IMR-90 (cell line): Measurements from ENCODE around the gene LINC01488. TPM values are rescaled to one million over a fixed set of nuclear protein-coding genes. Genes with fewer than 3 reads are reported as not detected.
A peak's percentile ranks its signal among the peaks of the same experiment; 100 is the strongest.

Experiments
- ATAC-seq: fragments of 200-7000 bp; cut with Tn5 transposase; 2 replicates; pipeline ENCODE4 v1.9.1; 2020; ENCODE audit warnings: low read depth, mild to moderate bottlenecking, moderate library complexity
- BruUV-seq: library from RNA; stranded (reverse); fragments of 400-500 nt; replicated peaks from 2 replicates; lab custom pipeline; 2021; lab: Mats Ljungman, UMichigan
- CTCF ChIA-PET: fragments of 300-600 bp; formaldehyde crosslinking; extraction: SDS; loops from one replicate; lab custom pipeline; 2021; ENCODE audit warnings: antibody characterized with exemption; lab: Yijun Ruan, JAX
- POLR2A ChIA-PET: fragments of 300-600 bp; sonication (Branson Sonifier 250); formaldehyde crosslinking; loops from one replicate; lab custom pipeline; 2022; ENCODE audit warnings: antibody characterized with exemption; ENCODE audit not compliant: unreplicated experiment; lab: Charles Lee
- DNase-seq: peaks from one replicate; pipeline ENCODE4 v3.0.0; 2013
- H2AFZ ChIP-seq: replicated peaks from 2 replicates; pipeline ENCODE3; 2013; ENCODE audit warnings: low read length, mild to moderate bottlenecking; ENCODE audit not compliant: poor library complexity
- H2AK5ac ChIP-seq: 2 replicates; pipeline ENCODE4 v1.6.1; 2013; ENCODE audit warnings: low read depth, low read length, inconsistent platforms
- H2AK9ac ChIP-seq: replicated peaks from 2 replicates; pipeline ENCODE3; 2013; ENCODE audit warnings: mild to moderate bottlenecking, low read depth, low read length, moderate library complexity; ENCODE audit not compliant: poor library complexity
- H2BK120ac ChIP-seq: 2 replicates; pipeline ENCODE4 v1.6.1; 2013; ENCODE audit warnings: low read depth, low read length, inconsistent platforms
- H2BK15ac ChIP-seq: 3 replicates; pipeline ENCODE4 v1.6.1; 2013; ENCODE audit warnings: low read depth, low read length, inconsistent platforms
- H2BK20ac ChIP-seq: 2 replicates; pipeline ENCODE4 v1.6.1; 2013; ENCODE audit warnings: low read depth, mild to moderate bottlenecking, inconsistent platforms, low read length, moderate library complexity
- H2BK5ac ChIP-seq: 2 replicates; pipeline ENCODE4 v1.6.1; 2013; ENCODE audit warnings: mild to moderate bottlenecking, low read depth, low read length, inconsistent platforms; ENCODE audit not compliant: poor library complexity, severe bottlenecking
- H3K14ac ChIP-seq: replicated peaks from 2 replicates; pipeline ENCODE4 v1.6.1; 2013; ENCODE audit warnings: low read depth, low read length, inconsistent platforms
- H3K18ac ChIP-seq: 2 replicates; pipeline ENCODE4 v1.6.1; 2013; ENCODE audit warnings: low read depth, low read length, control low read depth
- H3K23ac ChIP-seq: 2 replicates; pipeline ENCODE4 v1.6.1; 2013; ENCODE audit warnings: low read depth, low read length, inconsistent platforms
- H3K27ac ChIP-seq: 2 replicates; pipeline ENCODE4 v1.5.1; 2013; ENCODE audit warnings: mild to moderate bottlenecking, control low read depth, low read length; ENCODE audit not compliant: insufficient read depth
- H3K27me3 ChIP-seq: 2 replicates; pipeline ENCODE4 v1.6.1; 2013; ENCODE audit warnings: low read length; ENCODE audit not compliant: control insufficient read depth, insufficient read depth
- H3K36me3 ChIP-seq: 2 replicates; pipeline ENCODE4 v1.6.1; 2013; ENCODE audit warnings: low read length, mixed read lengths; ENCODE audit not compliant: control insufficient read depth, insufficient read depth
- H3K4ac ChIP-seq: 2 replicates; pipeline ENCODE4 v1.6.1; 2013; ENCODE audit warnings: low read depth, low read length, inconsistent platforms
- H3K4me1 ChIP-seq: 2 replicates; pipeline ENCODE4 v1.6.1; 2013; ENCODE audit warnings: low read length, mixed read lengths; ENCODE audit not compliant: control insufficient read depth, insufficient read depth
- H3K4me2 ChIP-seq: 2 replicates; pipeline ENCODE4 v1.6.1; 2013; ENCODE audit warnings: low read depth, mild to moderate bottlenecking, control low read depth, low read length, moderate library complexity
- H3K4me3 ChIP-seq: 2 replicates; pipeline ENCODE4 v1.5.1; 2013; ENCODE audit warnings: low read depth, mild to moderate bottlenecking, control low read depth, low read length, moderate library complexity; ENCODE audit not compliant: insufficient read depth
- H3K56ac ChIP-seq: 2 replicates; pipeline ENCODE4 v1.6.1; 2013; ENCODE audit warnings: low read length, inconsistent platforms; ENCODE audit not compliant: insufficient read depth; ENCODE audit errors: extremely low read depth
- H3K79me1 ChIP-seq, 2 experiments: 2 replicates each; pipeline ENCODE4 v1.6.1; 2013; ENCODE audit warnings: low read length in 2 of 2, inconsistent platforms in 1 of 2, low read depth in 1 of 2
- H3K9ac ChIP-seq: 2 replicates; pipeline ENCODE4 v1.6.1; 2013; ENCODE audit warnings: low read depth, low read length, control low read depth
- H3K9me1 ChIP-seq: 2 replicates; pipeline ENCODE4 v1.6.1; 2013; ENCODE audit warnings: low read length, inconsistent platforms; ENCODE audit not compliant: insufficient read depth
- H3K9me3 ChIP-seq: 2 replicates; pipeline ENCODE4 v1.6.1; 2013; ENCODE audit warnings: low read length; ENCODE audit not compliant: control insufficient read depth, insufficient read depth
- H4K20me1 ChIP-seq: 2 replicates; pipeline ENCODE4 v1.6.1; 2013; ENCODE audit warnings: low read length, inconsistent platforms; ENCODE audit not compliant: insufficient read depth
- H4K5ac ChIP-seq: 2 replicates; pipeline ENCODE4 v1.6.1; 2013; ENCODE audit warnings: mild to moderate bottlenecking, low read depth, low read length, control low read depth
- H4K8ac ChIP-seq, 2 experiments: 2 replicates each; pipeline ENCODE4 v1.6.1; 2013; ENCODE audit warnings: low read depth in 2 of 2, low read length in 2 of 2, control low read depth in 1 of 2, inconsistent platforms in 1 of 2
- H4K91ac ChIP-seq: 2 replicates; pipeline ENCODE4 v1.6.1; 2013; ENCODE audit warnings: low read depth, low read length, inconsistent platforms; ENCODE audit not compliant: insufficient read depth
- MAZ ChIP-seq: IDR thresholded peaks from 2 replicates; pipeline ENCODE4 v1.6.1; 2012; ENCODE audit warnings: low read depth, mild to moderate bottlenecking, low read length, improper control_type of control experiment, moderate library complexity, borderline replicate concordance
- RAD21 ChIP-seq: IDR thresholded peaks from 2 replicates; pipeline ENCODE4 v1.6.1; 2012; ENCODE audit warnings: low read length, improper control_type of control experiment
- WGBS, 2 experiments: methylation state at CpG; one replicate each; pipeline versions ENCODE4 v1.1.5 to v1.1.7; 2013; ENCODE audit warnings: missing lambda C conversion rate in 2 of 2; ENCODE audit not compliant: insufficient read length in 1 of 2; ENCODE audit errors: extremely low coverage in 2 of 2; 5-methylcytosine and 5-hydroxymethylcytosine counted together
- dilution Hi-C: fragments of 300-500 bp; cut with HindIII; formaldehyde crosslinking; loops from one replicate; pipeline ENCODE4 v1.14.3; 2018; ENCODE audit warnings: low sequenced_read_pairs; ENCODE audit not compliant: unreplicated experiment
- in situ Hi-C: fragments of 300-500 bp; cut with MboI; formaldehyde crosslinking; loops from 3 replicates; pipeline ENCODE4 v1.14.3; 2019; ENCODE audit warnings: low sequenced_read_pairs, inconsistent platforms, mixed read lengths
- intact Hi-C: fragments of 100-400 bp; cut with micrococcal nuclease; formaldehyde crosslinking; loops from 2 replicates; pipeline ENCODE4 v1.10.0; 2022
- polyA plus RNA-seq, 3 experiments: library from polyadenylated mRNA; depleted of rRNA; stranded (reverse); fragments of >200 nt; gene quantifications; 2 replicates each; pipeline ENCODE4 v1.2.3, GENCODE V29; 2012; ENCODE audit warnings: low replicate concordance in 1 of 3
- total RNA-seq: library from RNA; depleted of rRNA; stranded (reverse); fragments of >200 nt; gene quantifications from 2 replicates; pipeline ENCODE4 v1.2.3, GENCODE V29; 2012

The LINC01488 gene
- total and polyA plus RNA-seq, 2 of the 4 experiments (the other 2 are of a cell fraction) = not detected

DNA sequence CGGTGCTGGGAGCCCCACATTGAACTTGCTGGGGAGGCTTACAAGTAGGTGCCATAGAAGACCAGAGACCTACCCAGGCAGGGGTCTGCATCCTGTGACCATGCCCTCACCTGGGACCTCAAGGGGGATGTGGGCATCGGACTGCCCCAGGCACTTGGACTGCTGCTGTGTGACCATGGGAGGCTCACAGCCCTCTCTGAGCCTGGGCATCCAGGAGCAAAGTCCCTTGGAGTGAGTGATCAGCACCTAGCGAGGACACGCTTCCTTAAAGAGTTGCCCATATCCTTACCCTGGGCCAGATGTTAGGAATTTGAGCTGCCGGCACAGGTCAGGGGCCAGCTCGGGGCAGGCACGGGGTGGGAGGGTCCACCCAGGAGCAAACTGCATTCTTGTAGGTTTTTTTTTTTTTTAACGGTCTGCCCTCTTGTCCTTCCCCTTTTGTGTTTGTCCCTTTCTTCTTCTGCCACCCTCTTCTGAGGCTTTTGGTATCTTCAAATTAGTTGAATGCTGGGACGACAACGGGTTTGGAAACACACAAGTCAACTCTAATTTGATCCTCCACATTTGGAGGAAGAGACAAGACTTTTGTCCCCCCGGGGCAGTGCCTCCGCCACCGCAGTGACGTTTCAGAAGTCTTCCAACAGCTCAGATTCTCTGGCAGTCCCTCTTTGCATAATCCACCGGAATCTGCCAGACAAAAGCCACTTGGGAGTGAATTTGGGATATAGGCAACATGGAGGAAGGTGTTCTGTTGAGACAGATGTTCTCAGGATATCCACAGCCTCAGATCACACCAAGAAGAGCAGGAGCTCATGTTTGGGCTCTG, 46.1 kb upstream of the LINC01488 start:
- DNase-seq (no peak), ATAC-seq (no peak)
- Histone ChIP-seq H4K20me1 (no peaks in the 10 kb centered on the region), H3K18ac (no peak overlapping the region), H3K36me3 (no peaks in the 10 kb centered on the region), H4K5ac (no peak overlapping the region), H3K9me3 (no peaks in the 10 kb centered on the region), H3K4ac (0 out of 2 replicates have a peak overlapping the region, but pooled peaks have one; percentile 15), H2BK120ac (no peak overlapping the region), H3K27me3 (no peaks in the 10 kb centered on the region), H3K23ac (no peak overlapping the region), H4K8ac (no peak overlapping the region), H2BK20ac (no peak overlapping the region; the same call in 1 of the 2 replicates), H3K56ac (no peak overlapping the region), H3K4me3 (no peak overlapping the region), H3K9ac (no peak overlapping the region), H3K79me1 (no peaks in the 10 kb centered on the region), H2AK9ac (no peak overlapping the region), H3K27ac (no peak overlapping the region), H2AFZ (no peak overlapping the region), H3K14ac (no peak overlapping the region), H2BK15ac (no peak overlapping the region), H3K4me2 (no peak overlapping the region), H2AK5ac (peak overlapping the region; percentile 59; the same call in 1 of the 2 replicates), H2BK5ac (no peak overlapping the region), H3K9me1 (no peaks in the 10 kb centered on the region; the same call in 1 of the 2 replicates), H4K91ac (no peak overlapping the region), H3K4me1 (peaks cover 3% of the 10 kb centered on the region)
- WGBS, 2 experiments = 100% methylated on average over 3 of the region's 15 CpGs; no CpG with 5 or more reads in 1 of the 2 experiments
- TF ChIP-seq MAZ (no peak), RAD21 (no peak)
- in situ Hi-C loops (no loop called here), dilution Hi-C loops (no loop called here), intact Hi-C loops (no loop called here)
- POLR2A ChIA-PET = no interaction called here
- no TSS peak for BruUV-seq
- CTCF ChIA-PET = no interaction called here
